ENCODE data around the gene PDE4D.
"Not testable (repeated sequence)": the region's sequence is repeated elsewhere in the genome, so short reads cannot be mapped to it uniquely, and the experiment has no call there.

PDE4D gene

GRCh38 chr5:59412428-59412827, 481.1 kb downstream of the PDE4D start:
- TF ChIP-seq CSDC2 (CRISPR knock-in tag; IDR thresholded peaks at IDR 0.05) (no peak), ZNF8 (CRISPR knock-in tag; IDR thresholded peaks at IDR 0.05) (no peak)
- TF ChIP-seq, protein P1, sequence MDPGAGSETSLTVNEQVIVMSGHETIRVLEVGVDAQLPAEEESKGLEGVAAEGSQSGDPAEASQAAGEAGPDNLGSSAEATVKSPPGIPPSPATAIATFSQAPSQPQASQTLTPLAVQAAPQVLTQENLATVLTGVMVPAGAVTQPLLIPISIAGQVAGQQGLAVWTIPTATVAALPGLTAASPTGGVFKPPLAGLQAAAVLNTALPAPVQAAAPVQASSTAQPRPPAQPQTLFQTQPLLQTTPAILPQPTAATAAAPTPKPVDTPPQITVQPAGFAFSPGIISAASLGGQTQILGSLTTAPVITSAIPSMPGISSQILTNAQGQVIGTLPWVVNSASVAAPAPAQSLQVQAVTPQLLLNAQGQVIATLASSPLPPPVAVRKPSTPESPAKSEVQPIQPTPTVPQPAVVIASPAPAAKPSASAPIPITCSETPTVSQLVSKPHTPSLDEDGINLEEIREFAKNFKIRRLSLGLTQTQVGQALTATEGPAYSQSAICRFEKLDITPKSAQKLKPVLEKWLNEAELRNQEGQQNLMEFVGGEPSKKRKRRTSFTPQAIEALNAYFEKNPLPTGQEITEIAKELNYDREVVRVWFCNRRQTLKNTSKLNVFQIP (CRISPR knock-in tag; IDR thresholded peaks at IDR 0.05; ENCODE audit: borderline replicate concordance, low read depth), result no peak
- TF ChIP-seq, protein P2, sequence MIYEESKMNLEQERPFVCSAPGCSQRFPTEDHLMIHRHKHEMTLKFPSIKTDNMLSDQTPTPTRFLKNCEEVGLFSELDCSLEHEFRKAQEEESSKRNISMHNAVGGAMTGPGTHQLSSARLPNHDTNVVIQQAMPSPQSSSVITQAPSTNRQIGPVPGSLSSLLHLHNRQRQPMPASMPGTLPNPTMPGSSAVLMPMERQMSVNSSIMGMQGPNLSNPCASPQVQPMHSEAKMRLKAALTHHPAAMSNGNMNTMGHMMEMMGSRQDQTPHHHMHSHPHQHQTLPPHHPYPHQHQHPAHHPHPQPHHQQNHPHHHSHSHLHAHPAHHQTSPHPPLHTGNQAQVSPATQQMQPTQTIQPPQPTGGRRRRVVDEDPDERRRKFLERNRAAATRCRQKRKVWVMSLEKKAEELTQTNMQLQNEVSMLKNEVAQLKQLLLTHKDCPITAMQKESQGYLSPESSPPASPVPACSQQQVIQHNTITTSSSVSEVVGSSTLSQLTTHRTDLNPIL (CRISPR knock-in tag; IDR thresholded peaks at IDR 0.05; ENCODE audit: low read depth), result no peak
- no peak for ATAC-seq

DNA sequence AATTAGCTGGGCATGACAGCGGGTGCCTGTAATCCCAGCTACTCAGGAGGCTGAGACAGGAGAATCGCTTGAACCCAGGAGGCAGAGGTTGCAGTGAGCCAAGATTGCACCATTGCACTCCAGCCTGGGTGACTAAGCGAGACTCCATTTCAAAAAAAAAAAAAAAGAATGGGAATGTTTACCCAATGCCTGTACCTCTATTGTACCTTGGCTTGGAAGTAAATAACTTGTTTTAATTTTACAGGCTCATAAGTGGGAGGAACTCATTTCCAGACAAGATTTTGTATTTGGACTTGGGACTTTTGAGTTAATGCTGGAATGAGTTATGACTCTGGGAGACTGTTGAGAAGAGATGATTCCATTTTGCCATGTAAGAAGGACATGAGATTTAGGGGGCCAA, 484.5 kb downstream of the PDE4D start:
- ATAC-seq, result not testable (repeated sequence)

DNA sequence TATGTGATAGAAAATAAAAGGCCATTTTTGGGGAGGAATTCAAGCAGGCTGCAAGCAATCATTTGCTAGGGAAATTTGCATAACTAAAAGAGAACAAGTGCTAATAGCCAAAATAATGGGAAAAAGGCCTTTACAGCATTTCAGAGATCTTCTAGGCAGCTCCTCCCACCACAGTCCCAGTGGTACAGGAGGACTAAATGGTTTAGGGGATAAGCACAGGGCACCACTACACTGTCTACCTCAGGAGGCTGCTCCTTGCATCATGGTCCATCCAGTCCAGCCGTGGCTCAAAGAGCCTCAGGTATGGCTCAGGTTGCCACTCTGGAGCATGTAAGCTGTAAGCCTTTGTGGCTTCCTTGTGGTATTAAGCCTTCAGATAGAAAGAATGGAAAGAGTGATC, 485.6 kb downstream of the PDE4D start:
- no peak for ATAC-seq
- TF ChIP-seq ZFP30 (CRISPR knock-in tag; IDR thresholded peaks at IDR 0.05), result no peak
- no peak for TF ChIP-seq PPARA (CRISPR knock-in tag; IDR thresholded peaks at IDR 0.05; ENCODE audit: borderline replicate concordance)
- no peak for TF ChIP-seq CSDC2 (CRISPR knock-in tag; IDR thresholded peaks at IDR 0.05)
- no peak for TF ChIP-seq PATZ1 (CRISPR knock-in tag; IDR thresholded peaks at IDR 0.05; ENCODE audit: borderline replicate concordance)
- TF ChIP-seq, protein P3, sequence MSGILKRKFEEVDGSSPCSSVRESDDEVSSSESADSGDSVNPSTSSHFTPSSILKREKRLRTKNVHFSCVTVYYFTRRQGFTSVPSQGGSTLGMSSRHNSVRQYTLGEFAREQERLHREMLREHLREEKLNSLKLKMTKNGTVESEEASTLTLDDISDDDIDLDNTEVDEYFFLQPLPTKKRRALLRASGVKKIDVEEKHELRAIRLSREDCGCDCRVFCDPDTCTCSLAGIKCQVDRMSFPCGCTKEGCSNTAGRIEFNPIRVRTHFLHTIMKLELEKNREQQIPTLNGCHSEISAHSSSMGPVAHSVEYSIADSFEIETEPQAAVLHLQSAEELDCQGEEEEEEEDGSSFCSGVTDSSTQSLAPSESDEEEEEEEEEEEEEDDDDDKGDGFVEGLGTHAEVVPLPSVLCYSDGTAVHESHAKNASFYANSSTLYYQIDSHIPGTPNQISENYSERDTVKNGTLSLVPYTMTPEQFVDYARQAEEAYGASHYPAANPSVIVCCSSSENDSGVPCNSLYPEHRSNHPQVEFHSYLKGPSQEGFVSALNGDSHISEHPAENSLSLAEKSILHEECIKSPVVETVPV (CRISPR knock-in tag; IDR thresholded peaks at IDR 0.05), result no peak
- TF ChIP-seq SNAI2 (CRISPR knock-in tag; IDR thresholded peaks at IDR 0.05), result no peak
- TF ChIP-seq TCF4 (CRISPR knock-in tag; IDR thresholded peaks at IDR 0.05; ENCODE audit: borderline replicate concordance), result no peak
- no peak for TF ChIP-seq ZNF8 (CRISPR knock-in tag; IDR thresholded peaks at IDR 0.05)
- TF ChIP-seq, protein P1 (CRISPR knock-in tag; IDR thresholded peaks at IDR 0.05; ENCODE audit: borderline replicate concordance, low read depth), result no peak
- TF ChIP-seq, protein P2 (CRISPR knock-in tag; IDR thresholded peaks at IDR 0.05; ENCODE audit: low read depth), result no peak
- no peak for TF ChIP-seq ZC3H10 (CRISPR knock-in tag; IDR thresholded peaks at IDR 0.05)
- no peak for TF ChIP-seq GLIS3 (CRISPR knock-in tag; IDR thresholded peaks at IDR 0.05)
- no peak for TF ChIP-seq ZFP3 (CRISPR knock-in tag; IDR thresholded peaks at IDR 0.05)
- TF ChIP-seq BACH2 (CRISPR knock-in tag; IDR thresholded peaks at IDR 0.05; ENCODE audit: borderline replicate concordance), result no peak
- TF ChIP-seq ZNF70 (CRISPR knock-in tag; IDR thresholded peaks at IDR 0.05), result no peak
- no peak for TF ChIP-seq ISL1 (CRISPR knock-in tag; IDR thresholded peaks at IDR 0.05)
- TF ChIP-seq, protein P4, sequence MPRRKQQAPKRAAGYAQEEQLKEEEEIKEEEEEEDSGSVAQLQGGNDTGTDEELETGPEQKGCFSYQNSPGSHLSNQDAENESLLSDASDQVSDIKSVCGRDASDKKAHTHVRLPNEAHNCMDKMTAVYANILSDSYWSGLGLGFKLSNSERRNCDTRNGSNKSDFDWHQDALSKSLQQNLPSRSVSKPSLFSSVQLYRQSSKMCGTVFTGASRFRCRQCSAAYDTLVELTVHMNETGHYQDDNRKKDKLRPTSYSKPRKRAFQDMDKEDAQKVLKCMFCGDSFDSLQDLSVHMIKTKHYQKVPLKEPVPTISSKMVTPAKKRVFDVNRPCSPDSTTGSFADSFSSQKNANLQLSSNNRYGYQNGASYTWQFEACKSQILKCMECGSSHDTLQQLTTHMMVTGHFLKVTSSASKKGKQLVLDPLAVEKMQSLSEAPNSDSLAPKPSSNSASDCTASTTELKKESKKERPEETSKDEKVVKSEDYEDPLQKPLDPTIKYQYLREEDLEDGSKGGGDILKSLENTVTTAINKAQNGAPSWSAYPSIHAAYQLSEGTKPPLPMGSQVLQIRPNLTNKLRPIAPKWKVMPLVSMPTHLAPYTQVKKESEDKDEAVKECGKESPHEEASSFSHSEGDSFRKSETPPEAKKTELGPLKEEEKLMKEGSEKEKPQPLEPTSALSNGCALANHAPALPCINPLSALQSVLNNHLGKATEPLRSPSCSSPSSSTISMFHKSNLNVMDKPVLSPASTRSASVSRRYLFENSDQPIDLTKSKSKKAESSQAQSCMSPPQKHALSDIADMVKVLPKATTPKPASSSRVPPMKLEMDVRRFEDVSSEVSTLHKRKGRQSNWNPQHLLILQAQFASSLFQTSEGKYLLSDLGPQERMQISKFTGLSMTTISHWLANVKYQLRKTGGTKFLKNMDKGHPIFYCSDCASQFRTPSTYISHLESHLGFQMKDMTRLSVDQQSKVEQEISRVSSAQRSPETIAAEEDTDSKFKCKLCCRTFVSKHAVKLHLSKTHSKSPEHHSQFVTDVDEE (CRISPR knock-in tag; IDR thresholded peaks at IDR 0.05), result no peak
- no peak for TF ChIP-seq ESRRG (CRISPR knock-in tag; IDR thresholded peaks at IDR 0.05)

Data from SK-N-SH treated with all-trans-retinoic acid at 6 μM for 48 hours (cell line).